ENCODE data around the gene TRAPPC13.

The TRAPPC13 gene

DNA sequence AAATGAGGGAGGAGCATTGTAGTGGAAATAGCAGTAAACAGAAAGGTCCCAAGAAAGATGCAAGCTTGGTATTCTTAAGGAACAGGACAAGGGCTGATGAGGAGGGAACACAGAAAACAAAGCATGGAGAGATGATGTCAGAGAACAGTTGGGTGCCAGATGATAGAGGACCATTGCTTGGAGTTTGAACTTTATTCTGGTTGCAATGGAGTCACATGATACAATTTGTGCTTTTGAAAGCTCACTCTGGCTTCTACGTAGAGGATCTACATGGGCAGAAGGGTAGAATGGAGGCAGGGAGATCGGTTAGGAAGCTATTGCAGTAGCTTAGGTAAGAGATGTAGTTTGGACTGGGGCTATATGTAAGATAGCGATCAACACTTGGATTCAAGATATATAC lies 57.3 kb downstream of the TRAPPC13 start:
- DNase-seq (ENCODE audit: low spot score) = no peak

DNA sequence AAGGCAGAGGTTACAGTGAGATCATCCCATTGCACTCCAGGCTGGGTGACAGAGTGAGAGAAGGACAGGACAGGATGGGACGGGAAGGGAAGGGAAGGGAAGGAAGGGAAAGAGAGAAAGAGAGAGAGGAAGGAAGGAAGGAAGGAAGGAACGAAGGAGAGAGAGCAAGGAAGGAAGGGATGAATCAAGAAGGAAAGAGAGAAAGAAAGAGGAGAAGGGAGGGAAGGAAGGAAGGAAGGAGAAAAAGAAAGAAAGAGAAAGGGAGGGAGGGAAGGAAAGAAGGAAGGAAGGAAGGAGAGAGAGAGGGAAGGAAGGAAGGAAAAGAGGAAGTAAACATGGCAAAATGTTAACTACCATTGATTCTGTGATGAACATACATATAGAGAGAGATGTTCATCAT lies 68.3 kb downstream of the TRAPPC13 start:
- no peak for DNase-seq (ENCODE audit: low spot score)

DNA sequence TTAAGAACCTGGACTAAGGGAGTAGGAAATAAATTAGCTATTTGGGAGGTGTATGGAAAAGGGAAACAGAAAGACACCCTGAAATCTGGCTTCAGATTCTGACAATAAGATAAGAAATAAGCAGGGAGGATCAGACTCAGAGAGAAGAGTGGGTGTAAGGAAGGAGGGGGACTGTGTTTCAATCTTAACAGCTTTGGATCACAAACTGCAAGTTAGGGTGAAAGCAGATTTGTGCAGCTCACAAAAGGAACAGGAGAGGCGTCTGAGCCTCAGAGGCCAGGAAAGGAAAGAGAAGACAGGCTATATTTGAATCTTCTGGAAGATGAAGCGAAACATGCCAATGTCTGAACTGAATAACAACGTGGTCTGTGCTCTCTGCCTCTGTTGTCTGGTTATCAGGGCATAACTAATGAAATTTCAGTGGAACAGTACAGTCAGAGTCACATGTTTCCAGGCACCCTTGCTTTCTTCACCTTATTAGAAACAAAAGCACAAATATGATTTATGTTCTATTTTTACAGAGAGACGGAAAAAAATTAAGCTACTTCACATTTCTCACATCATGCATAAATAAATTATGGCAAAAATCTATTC lies 70.4 kb downstream of the TRAPPC13 start:
- DNase-seq (ENCODE audit: low spot score) = no peak

DNA sequence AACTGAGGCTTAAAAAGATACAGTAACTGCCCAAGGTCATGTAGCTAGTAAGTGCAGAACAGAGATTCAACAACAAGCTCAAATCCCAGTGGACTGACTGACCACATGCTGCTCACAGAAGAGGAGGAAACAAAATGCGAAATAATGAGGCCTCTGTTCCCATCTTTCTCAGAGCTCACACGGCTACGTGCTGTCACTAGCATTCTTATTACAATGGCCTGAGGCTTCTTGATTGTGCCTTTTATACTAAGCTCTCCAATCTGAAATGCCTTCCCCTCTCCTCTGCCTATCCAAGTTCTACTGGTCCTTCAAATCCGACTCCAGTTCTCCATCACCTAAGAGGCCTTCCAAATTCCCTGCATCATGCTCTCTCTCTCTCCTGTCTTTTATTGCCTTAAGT lies 71.1 kb downstream of the TRAPPC13 start:
- DNase-seq (ENCODE audit: low spot score) = no peak

DNA sequence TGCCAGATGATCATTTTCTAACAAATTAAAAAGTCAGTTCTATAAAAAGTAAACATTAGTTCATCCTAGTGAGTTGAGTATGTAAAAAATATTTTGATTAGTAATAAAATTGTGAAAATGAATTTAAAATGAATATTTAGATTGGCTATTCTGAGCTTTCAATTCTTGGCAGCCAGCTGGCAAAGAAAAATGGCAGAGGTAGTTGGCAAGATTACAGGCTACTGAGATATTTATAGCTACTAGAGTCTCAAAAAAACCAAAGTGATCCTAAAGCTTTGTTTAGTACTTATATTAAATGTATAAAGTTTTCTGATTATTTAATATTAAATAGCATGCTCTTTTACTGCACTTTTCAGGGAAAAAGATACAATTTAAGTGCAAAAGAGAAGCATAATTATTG lies 72.1 kb downstream of the TRAPPC13 start:
- DNase-seq (ENCODE audit: low spot score) = no peak

DNA sequence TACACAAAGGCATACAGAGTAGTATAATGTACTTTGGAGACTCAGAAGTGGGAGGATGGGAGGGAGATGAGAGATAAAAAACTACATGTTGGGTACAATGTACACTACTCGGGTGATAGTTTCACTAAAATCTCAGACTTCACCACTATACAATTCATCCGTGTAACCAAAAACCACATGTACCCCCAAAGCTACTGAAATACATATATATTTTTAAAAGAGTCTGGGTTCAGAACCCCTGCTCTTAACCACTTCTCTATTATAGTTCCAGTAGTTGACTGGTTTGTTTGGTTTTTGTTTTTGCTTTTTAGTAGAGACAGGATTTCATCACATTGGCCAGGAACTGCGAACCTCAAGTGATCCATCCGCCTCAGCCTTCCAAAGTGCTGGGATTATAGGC lies 74.5 kb downstream of the TRAPPC13 start:
- DNase-seq (ENCODE audit: low spot score) = no peak

DNA sequence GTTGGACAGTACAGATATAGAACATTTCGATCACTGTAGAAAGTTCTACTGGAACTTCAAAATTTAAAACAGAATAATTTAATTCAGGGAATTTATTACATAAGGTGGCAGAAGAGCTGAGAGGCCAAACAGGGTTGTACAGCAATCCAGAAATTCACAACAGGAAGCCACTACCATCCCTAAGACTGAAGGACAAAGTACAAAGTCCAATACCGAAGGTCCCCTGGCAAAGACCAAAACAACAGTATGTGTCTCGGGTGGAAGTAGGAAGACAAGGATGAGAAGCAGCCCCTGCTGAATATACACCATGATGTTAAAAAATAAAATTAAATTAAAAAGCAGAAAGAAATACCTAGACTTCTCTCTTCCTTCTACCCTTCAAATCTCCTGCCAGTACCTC lies 77.2 kb downstream of the TRAPPC13 start:
- no peak for DNase-seq (ENCODE audit: low spot score)

DNA sequence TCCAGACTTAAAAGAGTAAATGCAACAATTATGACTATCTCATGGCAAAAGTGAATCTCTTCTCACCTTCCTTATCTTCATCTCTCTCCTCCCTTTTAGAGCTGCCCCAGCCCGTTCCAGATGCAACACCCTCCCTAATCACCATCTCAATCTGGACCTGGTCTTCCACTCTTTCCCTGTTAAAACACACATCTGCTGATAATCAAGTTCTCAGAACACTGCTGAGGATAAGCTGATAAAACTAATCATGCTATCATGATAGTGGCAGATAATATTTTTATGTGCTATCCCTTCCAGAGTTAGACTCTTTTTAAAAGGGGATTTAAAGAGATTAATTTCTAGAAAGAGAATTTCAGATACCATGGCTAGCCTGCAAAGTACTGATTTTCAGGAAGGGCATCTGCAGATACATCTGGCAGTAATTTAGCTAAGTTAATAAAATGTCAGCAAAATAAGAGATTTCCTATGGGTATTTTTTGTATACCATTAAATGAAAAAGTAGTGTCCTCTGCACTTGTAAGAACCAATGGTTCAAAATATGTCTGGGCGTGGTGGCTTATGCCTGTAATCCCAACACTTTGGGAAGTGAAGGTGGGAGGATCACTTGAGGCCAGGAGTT lies 79.9 kb downstream of the TRAPPC13 start:
- DNase-seq (ENCODE audit: low spot score) = no peak

DNA sequence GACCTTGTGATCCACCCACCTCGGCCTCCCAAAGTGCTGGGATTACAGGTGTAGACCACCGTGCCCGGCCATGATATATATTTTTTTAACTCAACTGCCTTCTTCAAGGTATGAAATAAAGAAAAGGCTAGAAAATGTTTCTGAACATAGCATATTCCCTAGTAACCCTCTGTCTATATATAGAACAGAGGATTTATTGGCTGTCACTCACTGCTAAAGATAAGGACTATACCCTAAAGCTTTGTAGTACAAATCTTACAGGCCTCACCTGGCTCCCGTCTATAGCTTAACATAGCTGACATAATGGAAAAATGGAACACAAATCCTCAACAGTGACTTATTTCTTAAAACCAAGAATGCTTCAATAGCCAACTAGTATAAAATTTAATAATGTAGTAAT lies 82.8 kb downstream of the TRAPPC13 start:
- no peak for DNase-seq (ENCODE audit: low spot score)

DNA sequence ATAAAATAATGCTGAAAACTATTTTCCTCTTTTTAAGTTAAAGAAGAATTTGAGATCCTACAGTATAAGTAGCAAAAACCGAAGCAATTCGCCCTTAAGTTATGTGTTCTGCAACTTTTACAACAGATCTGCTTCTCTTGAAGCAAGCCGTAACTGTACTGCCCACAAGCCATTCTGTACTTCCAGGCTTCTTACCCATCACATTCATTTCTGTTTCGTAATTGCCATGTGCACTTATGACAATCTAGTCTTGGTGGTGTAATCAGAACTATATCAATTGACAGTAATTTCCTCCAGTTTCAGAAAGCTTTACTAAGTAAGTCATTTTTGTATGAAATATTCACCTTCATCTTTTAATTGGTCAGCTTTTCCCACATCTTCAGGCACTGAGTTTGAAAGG lies 83.3 kb downstream of the TRAPPC13 start:
- DNase-seq (ENCODE audit: low spot score) = no peak

Measured in left forelimb (tissue), 1 donor.